ENCODE results near the gene SHANK1.

SHANK1 gene

DNA sequence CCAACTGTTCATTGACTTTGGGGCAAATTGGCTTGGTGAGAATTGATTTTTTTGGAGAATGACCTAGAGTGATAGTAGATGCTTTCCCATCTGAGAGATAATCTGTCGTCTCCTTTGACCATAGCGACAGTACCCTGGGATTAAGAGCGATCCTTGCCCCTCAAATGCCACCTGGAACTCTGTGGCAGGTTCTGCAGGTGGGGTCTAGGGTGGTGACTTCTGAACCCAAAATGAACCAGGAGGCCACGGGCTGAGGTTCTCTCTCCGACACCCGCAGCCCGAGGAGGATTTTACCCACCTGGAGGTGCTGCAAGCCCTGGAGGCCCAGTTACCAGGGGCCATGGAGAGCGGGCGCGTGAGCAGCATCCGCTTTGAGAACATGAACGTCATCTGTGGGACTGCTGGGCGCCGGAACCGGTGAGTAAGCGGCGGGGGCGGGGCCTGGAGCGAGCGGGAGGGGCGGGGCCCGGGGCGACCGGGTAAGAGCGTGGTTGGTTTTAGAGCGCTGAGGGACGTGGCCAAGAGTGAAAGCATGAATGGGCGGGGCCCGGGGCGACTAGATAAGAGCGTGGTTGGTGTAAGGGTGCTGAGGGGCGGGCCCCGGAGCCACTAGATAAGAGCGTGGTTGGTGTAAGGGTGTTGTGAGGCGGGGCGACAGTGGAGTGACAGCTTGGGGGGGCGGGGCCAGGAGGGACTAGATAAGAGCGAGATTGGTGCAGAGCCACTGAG is 61.7 kb downstream of the SHANK1 start:
- Histone ChIP-seq H3K9me3 (ENCODE audit: control insufficient read depth, insufficient read depth, low read depth, low read length) (peaks cover 5% of the 10 kb centered on the region; the same call in 1 of the 2 replicates), H3K36me3 (ENCODE audit: control insufficient read depth, insufficient read depth, low read length) (no peaks in the 10 kb centered on the region), H3K27me3 (ENCODE audit: control insufficient read depth, insufficient read depth, low read length) (peaks cover 23% of the 10 kb centered on the region), H3K27ac (ENCODE audit: low read depth, low read length) (peak overlapping the region; percentile 67), H3K9ac (ENCODE audit: low read length) (peak overlapping the region; percentile 73), H3K4me1 (ENCODE audit: control insufficient read depth, insufficient read depth, low read length) (peaks cover 8% of the 10 kb centered on the region), H3K4me3 (ENCODE audit: low read depth, low read length) (peak overlapping the region; percentile 90)

DNA sequence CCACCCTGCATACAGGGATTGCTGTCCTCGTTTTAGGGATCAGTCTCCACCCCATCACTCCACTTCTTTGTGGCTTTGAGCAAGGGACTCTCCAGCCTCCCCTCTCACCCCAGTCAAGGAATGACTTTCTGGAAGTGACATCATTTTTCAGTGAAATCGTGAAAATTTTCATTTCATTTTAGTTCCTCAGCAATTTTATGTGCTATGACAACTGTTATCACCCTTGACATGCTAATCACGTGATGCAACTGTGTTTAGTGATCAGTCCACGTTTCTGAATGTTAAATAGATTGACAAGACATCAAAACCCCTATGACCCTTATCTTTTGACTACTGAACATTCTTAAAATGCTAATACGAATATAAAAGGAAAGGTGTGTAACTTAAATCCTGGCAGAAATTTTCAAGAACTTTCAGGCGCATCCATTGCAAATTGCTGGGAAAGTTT is 62.4 kb downstream of the SHANK1 start:
- H3K36me3 ChIP-seq (ENCODE audit: control insufficient read depth, insufficient read depth, low read length), result no peaks in the 10 kb centered on the region
- no peak overlapping the region for H3K27ac ChIP-seq (ENCODE audit: low read depth, low read length)
- H3K27me3 ChIP-seq (ENCODE audit: control insufficient read depth, insufficient read depth, low read length), result peaks cover 22% of the 10 kb centered on the region
- peaks cover 5% of the 10 kb centered on the region; the same call in 1 of the 2 replicates for H3K9me3 ChIP-seq (ENCODE audit: control insufficient read depth, insufficient read depth, low read depth, low read length)
- H3K4me1 ChIP-seq (ENCODE audit: control insufficient read depth, insufficient read depth, low read length), result peaks cover 8% of the 10 kb centered on the region
- H3K4me3 ChIP-seq (ENCODE audit: low read depth, low read length), result peak overlapping the region; percentile 85
- peak overlapping the region; percentile 73 for H3K9ac ChIP-seq (ENCODE audit: low read length)

DNA sequence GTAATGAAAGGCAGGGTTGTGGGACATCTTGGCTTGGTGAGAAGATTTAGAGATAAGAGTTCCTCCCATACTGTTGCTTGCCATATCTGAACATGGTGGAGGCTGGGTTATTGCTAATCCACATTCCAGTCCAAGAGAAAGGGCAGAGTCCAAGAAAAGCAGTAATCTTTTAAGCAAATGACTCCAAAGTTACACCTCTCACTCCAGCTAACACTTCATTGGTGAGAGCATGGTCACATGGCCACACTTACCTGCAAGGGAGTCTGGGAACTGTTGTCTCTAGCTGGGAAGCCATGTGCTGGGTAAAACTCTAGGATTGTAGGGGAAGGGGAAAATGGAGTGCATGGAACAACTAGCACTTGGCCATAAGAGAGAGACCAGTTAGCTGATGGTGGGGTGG is 64.7 kb downstream of the SHANK1 start:
- Histone ChIP-seq H3K27ac (ENCODE audit: low read depth, low read length) (no peak overlapping the region), H3K9ac (ENCODE audit: low read length) (no peak overlapping the region), H3K4me3 (ENCODE audit: low read depth, low read length) (no peak overlapping the region), H3K9me3 (ENCODE audit: control insufficient read depth, insufficient read depth, low read depth, low read length) (peaks cover 5% of the 10 kb centered on the region; the same call in 1 of the 2 replicates), H3K36me3 (ENCODE audit: control insufficient read depth, insufficient read depth, low read length) (no peaks in the 10 kb centered on the region), H3K27me3 (ENCODE audit: control insufficient read depth, insufficient read depth, low read length) (peaks cover 12% of the 10 kb centered on the region; the same call in 1 of the 2 replicates), H3K4me1 (ENCODE audit: control insufficient read depth, insufficient read depth, low read length) (peaks cover 4% of the 10 kb centered on the region; the same call in 1 of the 2 replicates)

DNA sequence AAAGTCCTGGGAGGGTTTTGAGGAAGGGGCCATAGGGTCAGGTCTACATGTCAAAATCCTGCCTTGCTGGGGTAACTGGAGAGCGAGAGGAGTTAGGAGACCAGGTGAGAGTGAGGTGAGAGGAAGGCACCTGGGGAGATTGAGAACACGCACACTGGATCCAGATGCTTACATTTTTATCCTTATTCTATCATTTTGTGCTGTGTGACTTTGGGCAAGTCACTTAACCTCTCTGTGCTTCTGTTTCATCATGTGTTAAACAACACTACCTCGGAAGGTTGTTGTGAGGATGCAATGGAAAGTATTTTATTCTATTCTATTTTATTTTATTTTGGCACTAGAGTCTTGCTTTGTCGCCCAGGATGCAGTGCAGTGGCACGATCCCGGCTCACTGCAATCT is 66.9 kb downstream of the SHANK1 start:
- Histone ChIP-seq H3K27ac (ENCODE audit: low read depth, low read length) (no peak overlapping the region), H3K36me3 (ENCODE audit: control insufficient read depth, insufficient read depth, low read length) (no peaks in the 10 kb centered on the region), H3K9me3 (ENCODE audit: control insufficient read depth, insufficient read depth, low read depth, low read length) (peaks cover 5% of the 10 kb centered on the region; the same call in 1 of the 2 replicates), H3K4me1 (ENCODE audit: control insufficient read depth, insufficient read depth, low read length) (peaks cover 15% of the 10 kb centered on the region), H3K27me3 (ENCODE audit: control insufficient read depth, insufficient read depth, low read length) (peaks cover 17% of the 10 kb centered on the region), H3K4me3 (ENCODE audit: low read depth, low read length) (no peak overlapping the region), H3K9ac (ENCODE audit: low read length) (no peak overlapping the region)

DNA sequence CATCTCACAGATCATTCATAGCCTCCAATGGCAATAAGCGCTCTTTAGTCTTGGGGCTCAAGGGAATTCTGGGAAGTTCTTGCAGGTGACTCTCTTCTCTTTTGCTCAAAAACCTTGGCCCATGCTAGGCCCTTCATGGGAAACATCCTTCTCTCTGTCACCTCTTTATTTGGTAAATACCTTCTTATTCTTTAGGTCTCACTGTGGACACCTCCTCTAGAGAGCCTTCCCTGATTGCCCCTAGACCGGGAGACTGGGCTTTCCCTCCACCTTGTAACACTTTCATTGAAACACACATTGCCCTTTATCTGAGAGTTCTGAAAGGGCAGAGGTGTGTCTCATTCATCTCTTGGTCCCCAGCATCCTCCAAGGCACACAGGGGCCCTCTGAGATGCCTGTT is 68.4 kb downstream of the SHANK1 start:
- Histone ChIP-seq H3K9ac (ENCODE audit: low read length) (no peak overlapping the region), H3K27me3 (ENCODE audit: control insufficient read depth, insufficient read depth, low read length) (peaks cover 26% of the 10 kb centered on the region), H3K4me3 (ENCODE audit: low read depth, low read length) (no peak overlapping the region), H3K4me1 (ENCODE audit: control insufficient read depth, insufficient read depth, low read length) (peaks cover 15% of the 10 kb centered on the region), H3K27ac (ENCODE audit: low read depth, low read length) (no peak overlapping the region), H3K36me3 (ENCODE audit: control insufficient read depth, insufficient read depth, low read length) (no peaks in the 10 kb centered on the region), H3K9me3 (ENCODE audit: control insufficient read depth, insufficient read depth, low read depth, low read length) (peaks cover 5% of the 10 kb centered on the region; the same call in 1 of the 2 replicates)

DNA sequence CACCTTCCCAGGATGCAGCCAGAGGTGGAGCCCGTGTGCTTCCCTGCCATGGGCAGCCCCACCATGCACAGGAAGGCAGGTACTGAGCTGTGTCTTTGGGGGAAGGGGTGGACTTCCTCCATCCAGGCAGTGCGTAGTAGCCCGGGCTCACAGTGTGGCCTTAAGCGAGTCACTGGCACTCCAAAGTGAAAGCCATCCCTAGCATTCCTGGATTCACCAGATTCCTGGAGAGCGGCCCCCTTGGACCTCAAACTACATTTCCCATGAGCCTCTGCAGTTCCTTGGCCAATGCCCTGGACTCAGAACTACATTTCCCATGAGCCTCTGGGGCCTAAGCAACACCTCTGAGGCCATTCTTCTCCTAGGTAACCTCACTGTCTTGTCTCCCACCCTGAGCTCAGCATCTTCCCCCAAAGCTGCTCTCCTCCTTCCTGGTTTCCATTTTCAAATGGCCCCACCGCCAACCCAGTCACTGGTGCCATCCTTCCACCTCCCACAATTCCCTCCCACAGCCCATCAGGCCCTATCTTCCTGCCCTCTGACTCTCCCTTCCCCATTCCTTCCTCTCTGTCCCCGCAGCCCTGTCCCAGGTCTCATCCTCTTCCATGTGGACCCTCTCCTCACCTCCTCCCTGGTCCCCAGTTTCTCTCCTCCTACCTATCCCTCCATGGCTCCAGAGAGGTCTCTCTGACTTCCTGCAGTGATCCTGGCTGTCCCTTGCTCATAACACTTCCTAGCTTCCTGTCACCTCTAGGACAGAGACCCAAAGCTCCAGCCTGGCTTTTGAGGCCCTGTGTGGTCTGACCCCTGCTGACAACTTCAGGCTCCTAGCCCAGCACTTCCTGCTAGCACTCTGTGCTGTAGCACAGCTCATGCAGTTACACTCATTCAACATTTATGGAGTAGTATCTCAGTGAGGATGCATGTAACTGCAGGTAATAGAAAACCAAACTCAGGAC is 69.9 kb downstream of the SHANK1 start, which contains the start of gene C19orf81:
TSS of gene C19orf81 (plus strand) at position 13 of the 959 bp plus-strand sequence. CDS start at position 13, 0 bp downstream.
- Histone ChIP-seq H3K4me1 (ENCODE audit: control insufficient read depth, insufficient read depth, low read length) (peaks cover 15% of the 10 kb centered on the region), H3K4me3 (ENCODE audit: low read depth, low read length) (peak within 1 kb of the TSS; percentile 42), H3K27me3 (ENCODE audit: control insufficient read depth, insufficient read depth, low read length) (peaks cover 34% of the 10 kb centered on the region), H3K36me3 (ENCODE audit: control insufficient read depth, insufficient read depth, low read length) (no peaks in the 10 kb centered on the region), H3K27ac (ENCODE audit: low read depth, low read length) (no peak within 1 kb of the TSS), H3K9me3 (ENCODE audit: control insufficient read depth, insufficient read depth, low read depth, low read length) (0 out of 2 replicates have a peak, but pooled peaks cover under 1% of the 10 kb centered on the region), H3K9ac (ENCODE audit: low read length) (no peak within 1 kb of the TSS)

DNA sequence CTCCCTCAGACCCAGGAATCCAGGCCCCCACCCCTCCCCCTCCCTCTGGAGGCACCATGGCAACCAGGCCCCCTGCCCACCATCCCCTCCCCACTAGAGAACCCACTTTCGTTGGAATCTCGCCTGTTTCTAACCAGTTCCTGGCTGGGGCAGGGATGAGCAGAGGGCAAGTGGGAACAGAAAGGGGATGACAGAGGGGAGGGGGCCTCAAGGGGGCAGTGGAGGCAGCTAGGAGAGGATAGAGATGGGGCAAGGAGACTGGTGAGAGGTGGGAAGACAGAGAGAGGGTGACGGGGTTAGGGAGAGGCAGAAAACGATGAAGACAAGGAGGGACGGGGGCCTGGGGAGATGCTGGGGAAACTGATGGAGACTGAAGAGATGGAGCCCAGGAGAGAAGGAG is 70.9 kb downstream of the SHANK1 start:
- Histone ChIP-seq H3K9me3 (ENCODE audit: control insufficient read depth, insufficient read depth, low read depth, low read length) (no peaks in the 10 kb centered on the region), H3K27ac (ENCODE audit: low read depth, low read length) (no peak overlapping the region), H3K4me3 (ENCODE audit: low read depth, low read length) (no peak overlapping the region), H3K36me3 (ENCODE audit: control insufficient read depth, insufficient read depth, low read length) (no peaks in the 10 kb centered on the region), H3K27me3 (ENCODE audit: control insufficient read depth, insufficient read depth, low read length) (peaks cover 44% of the 10 kb centered on the region), H3K9ac (ENCODE audit: low read length) (no peak overlapping the region), H3K4me1 (ENCODE audit: control insufficient read depth, insufficient read depth, low read length) (peaks cover 15% of the 10 kb centered on the region)

DNA sequence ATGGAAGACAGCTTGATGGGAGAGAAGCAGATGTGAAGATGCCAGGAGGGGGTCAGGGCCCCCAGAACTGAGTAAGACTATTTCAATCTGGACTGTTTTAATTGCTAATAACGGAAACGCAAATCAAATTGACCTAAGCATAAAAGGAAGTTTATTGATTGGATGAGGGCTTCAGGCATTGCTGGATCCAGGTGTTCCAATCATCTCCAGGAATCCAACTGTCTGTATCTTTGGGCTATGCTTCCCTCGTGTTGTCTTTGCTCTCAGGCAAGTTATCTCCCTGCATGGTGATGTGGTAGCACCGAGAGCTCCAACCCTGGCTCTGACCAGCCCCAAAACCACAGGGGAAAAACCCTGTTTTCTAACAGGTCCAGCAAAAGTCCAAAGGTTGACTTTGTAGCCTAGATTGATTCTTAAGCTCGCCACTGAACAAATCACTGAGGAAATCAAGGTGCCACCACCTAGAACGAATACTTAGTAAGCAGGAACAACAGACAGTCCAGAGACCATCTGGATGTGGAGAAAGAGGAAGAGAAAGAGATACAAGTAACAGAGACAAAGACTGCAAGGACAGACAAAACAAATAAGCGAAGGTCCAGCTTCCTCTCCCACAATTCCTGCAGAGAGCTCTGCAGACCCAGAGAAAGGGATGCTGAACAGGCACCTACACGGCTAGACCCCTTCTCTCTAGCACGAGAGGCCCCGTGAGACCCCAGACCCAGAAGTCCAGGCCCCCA is 71.6 kb downstream of the SHANK1 start:
- H3K9ac ChIP-seq (ENCODE audit: low read length), result no peak overlapping the region
- H3K9me3 ChIP-seq (ENCODE audit: control insufficient read depth, insufficient read depth, low read depth, low read length), result no peaks in the 10 kb centered on the region
- H3K4me3 ChIP-seq (ENCODE audit: low read depth, low read length), result no peak overlapping the region
- H3K4me1 ChIP-seq (ENCODE audit: control insufficient read depth, insufficient read depth, low read length), result peaks cover 11% of the 10 kb centered on the region
- no peaks in the 10 kb centered on the region for H3K36me3 ChIP-seq (ENCODE audit: control insufficient read depth, insufficient read depth, low read length)
- H3K27ac ChIP-seq (ENCODE audit: low read depth, low read length), result no peak overlapping the region
- peaks cover 51% of the 10 kb centered on the region for H3K27me3 ChIP-seq (ENCODE audit: control insufficient read depth, insufficient read depth, low read length)

DNA sequence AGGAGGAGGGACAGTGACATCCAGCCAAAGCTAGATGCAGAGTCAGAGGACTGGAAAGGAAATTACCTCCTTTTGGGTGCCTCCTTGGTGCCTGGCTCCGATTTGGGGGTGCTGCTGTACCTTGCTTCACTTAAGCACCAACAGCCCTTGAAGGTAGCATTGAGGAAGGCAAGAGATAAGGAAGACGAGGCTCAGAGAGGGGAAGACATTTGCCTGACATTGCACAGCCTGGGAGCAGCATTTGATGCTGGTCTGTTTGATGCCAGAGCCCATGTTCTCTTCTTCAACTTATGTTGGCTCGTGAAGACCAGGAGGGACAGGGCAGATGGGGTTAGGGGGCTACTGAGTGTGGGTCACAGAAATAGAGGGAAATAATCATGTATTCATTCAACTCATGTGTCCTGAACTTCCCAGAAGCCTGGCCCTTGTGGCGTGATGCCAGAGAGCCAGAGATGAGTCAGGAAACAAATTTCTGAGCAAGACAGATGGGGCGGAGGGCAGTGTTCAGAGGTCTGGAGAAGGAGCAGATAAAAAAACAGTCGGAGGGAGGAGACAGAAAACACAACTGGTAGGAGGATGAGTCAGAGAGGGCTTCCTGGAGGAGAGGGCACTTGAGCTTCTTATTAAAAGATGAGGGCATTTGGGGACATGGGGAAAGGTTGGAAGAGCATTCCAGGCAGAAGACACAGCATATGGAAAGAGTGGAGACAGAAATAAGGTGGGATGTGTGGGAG is 73.4 kb downstream of the SHANK1 start:
- H3K4me1 ChIP-seq (ENCODE audit: control insufficient read depth, insufficient read depth, low read length), result peaks cover 11% of the 10 kb centered on the region
- H3K4me3 ChIP-seq (ENCODE audit: low read depth, low read length), result no peak overlapping the region
- peaks cover 56% of the 10 kb centered on the region for H3K27me3 ChIP-seq (ENCODE audit: control insufficient read depth, insufficient read depth, low read length)
- H3K36me3 ChIP-seq (ENCODE audit: control insufficient read depth, insufficient read depth, low read length), result no peaks in the 10 kb centered on the region
- no peaks in the 10 kb centered on the region for H3K9me3 ChIP-seq (ENCODE audit: control insufficient read depth, insufficient read depth, low read depth, low read length)
- H3K27ac ChIP-seq (ENCODE audit: low read depth, low read length), result no peak overlapping the region
- H3K9ac ChIP-seq (ENCODE audit: low read length), result no peak overlapping the region

DNA sequence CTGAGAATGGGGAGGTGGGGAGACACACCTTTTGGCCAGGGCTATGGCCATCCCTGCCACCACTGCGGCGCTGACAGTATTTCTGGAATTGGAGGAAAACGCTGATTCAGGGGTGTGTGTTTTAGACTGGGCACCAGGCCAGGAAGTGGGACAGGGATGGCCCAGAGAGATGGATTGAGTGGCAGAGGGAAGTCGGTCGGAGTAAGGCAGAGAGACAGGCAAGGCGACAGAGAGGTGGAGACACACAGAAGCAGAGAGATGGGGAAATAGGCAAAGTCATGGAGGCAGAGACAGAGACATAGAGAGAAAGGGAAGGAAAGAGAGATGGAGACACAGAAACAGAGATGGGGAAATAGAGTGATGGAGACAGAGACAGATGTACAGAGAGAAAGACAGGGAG is 74.5 kb downstream of the SHANK1 start:
- Histone ChIP-seq H3K9ac (ENCODE audit: low read length) (no peak overlapping the region), H3K4me1 (ENCODE audit: control insufficient read depth, insufficient read depth, low read length) (peaks cover 11% of the 10 kb centered on the region), H3K27ac (ENCODE audit: low read depth, low read length) (no peak overlapping the region), H3K9me3 (ENCODE audit: control insufficient read depth, insufficient read depth, low read depth, low read length) (no peaks in the 10 kb centered on the region), H3K27me3 (ENCODE audit: control insufficient read depth, insufficient read depth, low read length) (peaks cover 56% of the 10 kb centered on the region), H3K4me3 (ENCODE audit: low read depth, low read length) (no peak overlapping the region), H3K36me3 (ENCODE audit: control insufficient read depth, insufficient read depth, low read length) (no peaks in the 10 kb centered on the region)

All from HUES6 (cell line).